Measurements from ENCODE around the gene CKAP2L. TPM values are rescaled to one million over a fixed set of nuclear protein-coding genes. Genes with fewer than 3 reads are reported as not detected.
A peak's percentile ranks its signal among the peaks of the same experiment; 100 is the strongest.

Gene CKAP2L
- polyA plus RNA-seq, 1 donor, result 6.2 TPM

DNA sequence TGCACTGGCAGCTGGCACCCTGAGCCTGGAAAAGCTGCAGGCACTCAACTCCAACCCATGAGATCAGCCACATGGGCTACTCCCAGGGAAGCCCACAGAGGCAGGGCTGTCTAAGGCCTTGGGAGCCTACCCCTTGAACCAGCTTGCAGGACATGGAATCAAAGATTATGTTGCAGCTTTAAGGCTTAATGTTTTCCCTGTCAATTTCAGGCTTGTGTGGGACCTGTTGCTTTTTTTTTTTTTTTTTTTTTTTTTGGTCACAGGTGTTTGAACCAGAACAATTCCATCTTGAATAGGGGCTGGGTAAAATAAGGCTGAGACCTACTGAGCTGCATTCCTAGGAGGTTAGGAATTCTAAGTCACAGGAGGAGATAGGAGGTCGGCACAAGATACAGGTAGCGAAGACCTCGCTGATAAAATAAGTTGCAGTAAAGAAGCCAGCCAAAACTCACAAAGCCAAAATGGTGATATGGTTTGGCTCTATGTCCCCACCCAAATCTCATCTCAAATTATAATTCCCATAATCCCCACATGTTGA is 27.4 kb upstream of the CKAP2L start:
- Histone ChIP-seq H3K9me3 (ENCODE audit: control insufficient read depth, low read depth, low read length) (no peaks in the 10 kb centered on the region), H3K4me3 (ENCODE audit: low read length) (no peak overlapping the region), H3K36me3 (ENCODE audit: control insufficient read depth, insufficient read depth, low read length) (no peaks in the 10 kb centered on the region), H3K27me3 (ENCODE audit: control insufficient read depth, insufficient read depth, low read length) (no peaks in the 10 kb centered on the region), H3K27ac (ENCODE audit: low read length) (no peak overlapping the region), H3K4me1 (ENCODE audit: control insufficient read depth, insufficient read depth, low read length) (no peaks in the 10 kb centered on the region)
- WGBS (ENCODE audit: insufficient coverage, low lambda C conversion rate), result no CpG with 5 or more reads among the region's 3 CpGs
- no peak for DNase-seq

GRCh38 chr2:112791019-112791418 is 26.6 kb upstream of the CKAP2L start:
- Histone ChIP-seq H3K27me3 (ENCODE audit: control insufficient read depth, insufficient read depth, low read length) (no peaks in the 10 kb centered on the region), H3K4me1 (ENCODE audit: control insufficient read depth, insufficient read depth, low read length) (no peaks in the 10 kb centered on the region), H3K27ac (ENCODE audit: low read length) (no peak overlapping the region), H3K36me3 (ENCODE audit: control insufficient read depth, insufficient read depth, low read length) (no peaks in the 10 kb centered on the region), H3K9me3 (ENCODE audit: control insufficient read depth, low read depth, low read length) (no peaks in the 10 kb centered on the region), H3K4me3 (ENCODE audit: low read length) (no peak overlapping the region)
- WGBS (ENCODE audit: insufficient coverage, low lambda C conversion rate), result no CpG with 5 or more reads among the region's 3 CpGs
- no peak for DNase-seq

GRCh38 chr2:112790305-112790704 is 25.9 kb upstream of the CKAP2L start:
- Histone ChIP-seq H3K4me3 (ENCODE audit: low read length) (no peak overlapping the region), H3K9me3 (ENCODE audit: control insufficient read depth, low read depth, low read length) (no peaks in the 10 kb centered on the region), H3K36me3 (ENCODE audit: control insufficient read depth, insufficient read depth, low read length) (no peaks in the 10 kb centered on the region), H3K27ac (ENCODE audit: low read length) (no peak overlapping the region), H3K4me1 (ENCODE audit: control insufficient read depth, insufficient read depth, low read length) (no peaks in the 10 kb centered on the region), H3K27me3 (ENCODE audit: control insufficient read depth, insufficient read depth, low read length) (no peaks in the 10 kb centered on the region)
- 60% methylated on average over 1 of the region's 5 CpGs for WGBS (ENCODE audit: insufficient coverage, low lambda C conversion rate)
- DNase-seq, result peak in 1 of 2 donors; percentile 31

GRCh38 chr2:112789186-112789585 is 24.8 kb upstream of the CKAP2L start:
- no peak for DNase-seq
- 83% methylated on average over 1 of the region's 1 CpG for WGBS (ENCODE audit: insufficient coverage, low lambda C conversion rate)
- H3K27me3 ChIP-seq (ENCODE audit: control insufficient read depth, insufficient read depth, low read length), result no peaks in the 10 kb centered on the region
- no peak overlapping the region for H3K4me3 ChIP-seq (ENCODE audit: low read length)
- no peak overlapping the region for H3K27ac ChIP-seq (ENCODE audit: low read length)
- no peaks in the 10 kb centered on the region for H3K36me3 ChIP-seq (ENCODE audit: control insufficient read depth, insufficient read depth, low read length)
- no peaks in the 10 kb centered on the region for H3K9me3 ChIP-seq (ENCODE audit: control insufficient read depth, low read depth, low read length)
- no peaks in the 10 kb centered on the region for H3K4me1 ChIP-seq (ENCODE audit: control insufficient read depth, insufficient read depth, low read length)

GRCh38 chr2:112788653-112789052 is 24.2 kb upstream of the CKAP2L start:
- Histone ChIP-seq H3K27me3 (ENCODE audit: control insufficient read depth, insufficient read depth, low read length) (no peaks in the 10 kb centered on the region), H3K9me3 (ENCODE audit: control insufficient read depth, low read depth, low read length) (no peaks in the 10 kb centered on the region), H3K4me1 (ENCODE audit: control insufficient read depth, insufficient read depth, low read length) (no peaks in the 10 kb centered on the region), H3K27ac (ENCODE audit: low read length) (no peak overlapping the region), H3K4me3 (ENCODE audit: low read length) (no peak overlapping the region), H3K36me3 (ENCODE audit: control insufficient read depth, insufficient read depth, low read length) (no peaks in the 10 kb centered on the region)
- peak in 1 of 2 donors; percentile 22 for DNase-seq
- WGBS (ENCODE audit: insufficient coverage, low lambda C conversion rate), result 60% methylated on average over 1 of the region's 3 CpGs

DNA sequence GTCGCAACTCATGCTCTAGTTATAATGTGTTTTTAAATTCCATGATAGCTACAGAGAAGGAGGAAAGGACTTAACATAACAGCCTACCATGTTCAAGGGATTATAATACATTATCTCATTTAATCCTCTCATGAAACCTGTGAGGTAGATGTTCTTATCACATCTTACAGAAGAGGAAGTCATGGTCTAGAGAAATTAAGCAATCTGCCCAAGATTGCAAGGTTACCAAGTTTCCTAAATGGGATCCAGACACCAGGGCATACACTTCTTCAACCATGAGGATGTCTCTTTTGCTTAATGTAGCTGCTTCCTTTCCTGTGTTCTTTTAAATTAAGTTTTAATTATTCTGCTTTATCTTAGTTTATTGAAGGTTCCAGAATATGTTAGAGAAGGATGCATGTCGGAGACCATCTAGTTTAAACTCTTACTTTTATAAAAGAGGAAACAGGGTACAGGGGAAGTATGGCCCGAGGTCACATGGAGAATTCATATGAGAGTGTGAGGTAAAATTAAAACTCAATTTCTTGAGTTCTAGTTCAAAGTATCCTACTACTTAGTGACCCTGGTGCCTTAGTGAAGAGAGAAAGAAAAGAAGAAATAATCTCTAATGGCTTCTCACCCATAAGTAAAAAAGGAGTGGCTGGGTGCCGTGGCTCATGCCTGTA is 23.5 kb upstream of the CKAP2L start:
- H3K36me3 ChIP-seq (ENCODE audit: control insufficient read depth, insufficient read depth, low read length), result no peaks in the 10 kb centered on the region
- WGBS (ENCODE audit: insufficient coverage, low lambda C conversion rate), result 100% methylated on average over 1 of the region's 4 CpGs

DNA sequence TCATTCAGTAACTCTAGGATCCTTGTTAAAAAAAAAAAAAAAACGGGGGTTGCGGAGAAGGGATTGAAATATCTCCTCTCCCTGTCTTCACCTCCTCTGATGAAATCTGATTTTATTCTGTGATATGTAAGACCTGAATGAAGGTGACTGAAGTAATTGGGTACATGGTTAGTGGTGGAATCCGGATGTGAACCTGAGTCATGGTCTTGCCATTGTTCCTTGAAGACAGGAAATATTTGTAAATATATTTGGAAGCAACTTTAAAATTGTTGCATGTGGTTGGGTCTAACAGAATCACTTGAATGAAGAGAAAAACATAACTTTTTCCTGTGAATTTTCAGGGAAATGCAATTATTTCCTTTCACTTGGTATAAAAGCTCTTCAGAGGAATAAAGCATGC is 22.9 kb upstream of the CKAP2L start:
- no peaks in the 10 kb centered on the region for H3K36me3 ChIP-seq (ENCODE audit: control insufficient read depth, insufficient read depth, low read length)
- H3K4me1 ChIP-seq (ENCODE audit: control insufficient read depth, insufficient read depth, low read length), result no peaks in the 10 kb centered on the region
- no peaks in the 10 kb centered on the region for H3K9me3 ChIP-seq (ENCODE audit: control insufficient read depth, low read depth, low read length)
- H3K27ac ChIP-seq (ENCODE audit: low read length), result no peak overlapping the region
- no peak for DNase-seq
- WGBS (ENCODE audit: insufficient coverage, low lambda C conversion rate), result no CpG with 5 or more reads among the region's 3 CpGs
- H3K27me3 ChIP-seq (ENCODE audit: control insufficient read depth, insufficient read depth, low read length), result no peaks in the 10 kb centered on the region
- H3K4me3 ChIP-seq (ENCODE audit: low read length), result no peak overlapping the region

More for the DNA sequence above, 23.5 kb upstream of the CKAP2L start:
- no peak overlapping the region for H3K27ac ChIP-seq (ENCODE audit: low read length)
- no peaks in the 10 kb centered on the region for H3K27me3 ChIP-seq (ENCODE audit: control insufficient read depth, insufficient read depth, low read length)
- DNase-seq, result no peak
- H3K9me3 ChIP-seq (ENCODE audit: control insufficient read depth, low read depth, low read length), result no peaks in the 10 kb centered on the region
- no peak overlapping the region for H3K4me3 ChIP-seq (ENCODE audit: low read length)
- H3K4me1 ChIP-seq (ENCODE audit: control insufficient read depth, insufficient read depth, low read length), result no peaks in the 10 kb centered on the region

DNA sequence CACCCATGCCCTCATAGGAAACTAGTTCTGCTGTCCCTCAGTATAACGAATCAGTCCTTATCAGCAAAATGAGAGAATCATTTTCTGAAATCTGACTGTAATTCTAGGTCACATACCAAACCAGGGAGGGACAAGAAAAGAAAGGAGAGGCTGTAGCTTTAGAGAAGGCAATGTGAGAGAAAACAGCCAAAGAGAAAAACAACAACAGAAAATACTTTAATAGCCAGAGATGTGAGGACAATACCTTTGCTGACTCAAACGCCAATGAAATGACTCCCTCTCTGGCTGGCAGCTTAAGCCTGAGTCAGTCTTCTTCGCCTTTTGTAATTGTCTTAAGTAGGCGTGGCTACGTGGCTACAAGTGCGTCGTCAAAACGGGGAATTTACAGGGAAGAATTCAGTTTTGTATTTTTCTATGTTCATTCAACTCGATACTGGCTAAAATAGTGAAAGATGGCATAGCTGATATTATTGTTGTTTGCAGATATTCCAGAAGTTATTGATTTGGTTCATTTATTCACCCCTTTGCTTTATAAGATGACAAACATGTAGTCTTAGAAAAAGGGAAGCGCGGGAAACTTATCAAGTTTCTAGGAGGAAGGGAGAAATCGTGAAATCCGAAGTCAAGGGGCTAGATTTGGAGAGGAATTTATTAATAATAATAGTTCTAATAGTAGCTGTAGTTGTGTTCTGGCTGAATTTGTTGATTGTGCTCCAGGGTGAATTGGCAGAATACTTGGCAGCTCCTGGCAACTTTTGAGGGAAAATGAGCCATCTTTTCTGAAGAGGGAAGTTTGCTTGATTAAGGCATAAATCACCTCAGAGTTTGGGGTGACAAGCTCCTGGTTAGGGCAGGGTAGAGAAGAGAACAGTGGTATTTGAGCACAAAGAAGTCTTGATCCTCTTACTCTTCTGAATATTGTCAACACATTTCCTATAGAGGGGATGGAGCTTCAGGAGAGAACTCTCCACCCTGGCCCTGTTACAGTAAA is 20.1 kb upstream of the CKAP2L start, which contains the start of gene IL1A:
TSS of gene IL1A (minus strand) at position 295 of the 991 bp plus-strand sequence. CDS start 723 bp downstream, outside the sequence.
- no peaks in the 10 kb centered on the region for H3K4me1 ChIP-seq (ENCODE audit: control insufficient read depth, insufficient read depth, low read length)
- no peaks in the 10 kb centered on the region for H3K9me3 ChIP-seq (ENCODE audit: control insufficient read depth, low read depth, low read length)
- no peaks in the 10 kb centered on the region for H3K36me3 ChIP-seq (ENCODE audit: control insufficient read depth, insufficient read depth, low read length)
- no peaks in the 10 kb centered on the region for H3K27me3 ChIP-seq (ENCODE audit: control insufficient read depth, insufficient read depth, low read length)
- WGBS (ENCODE audit: insufficient coverage, low lambda C conversion rate), result 70% methylated on average over 2 of the region's 13 CpGs
- DNase-seq, result peak in 1 of 2 donors; percentile 24
- no peak within 1 kb of the TSS for H3K4me3 ChIP-seq (ENCODE audit: low read length)
- H3K27ac ChIP-seq (ENCODE audit: low read length), result no peak within 1 kb of the TSS

GRCh38 chr2:112783187-112783714 is 18.8 kb upstream of the CKAP2L start:
- WGBS (ENCODE audit: insufficient coverage, low lambda C conversion rate), result 100% methylated on average over 1 of the region's 3 CpGs
- Histone ChIP-seq H3K27ac (ENCODE audit: low read length) (no peak overlapping the region), H3K4me1 (ENCODE audit: control insufficient read depth, insufficient read depth, low read length) (no peaks in the 10 kb centered on the region), H3K4me3 (ENCODE audit: low read length) (no peak overlapping the region), H3K9me3 (ENCODE audit: control insufficient read depth, low read depth, low read length) (no peaks in the 10 kb centered on the region), H3K36me3 (ENCODE audit: control insufficient read depth, insufficient read depth, low read length) (no peaks in the 10 kb centered on the region), H3K27me3 (ENCODE audit: control insufficient read depth, insufficient read depth, low read length) (no peaks in the 10 kb centered on the region)
- DNase-seq, result no peak

- Histone ChIP-seq H3K36me3 (ENCODE audit: control insufficient read depth, insufficient read depth, low read length) (no peaks in the 10 kb centered on the region), H3K27ac (ENCODE audit: low read length) (no peak overlapping the region), H3K4me1 (ENCODE audit: control insufficient read depth, insufficient read depth, low read length) (no peaks in the 10 kb centered on the region), H3K4me3 (ENCODE audit: low read length) (no peak overlapping the region), H3K27me3 (ENCODE audit: control insufficient read depth, insufficient read depth, low read length) (no peaks in the 10 kb centered on the region), H3K9me3 (ENCODE audit: control insufficient read depth, low read depth, low read length) (no peaks in the 10 kb centered on the region)
- DNase-seq, result no peak
- no CpG with 5 or more reads among the region's 3 CpGs for WGBS (ENCODE audit: insufficient coverage, low lambda C conversion rate)
Observed at GRCh38 chr2:112782234-112782799, 17.9 kb upstream of the CKAP2L start.
